Measurements from ENCODE around the gene PCDHA8. TPM values are rescaled to one million over a fixed set of nuclear protein-coding genes. Genes with fewer than 3 reads are reported as not detected.

The PCDHA8 gene
- total RNA-seq, 1 donor from 2014 or later: 2.9 TPM

DNA sequence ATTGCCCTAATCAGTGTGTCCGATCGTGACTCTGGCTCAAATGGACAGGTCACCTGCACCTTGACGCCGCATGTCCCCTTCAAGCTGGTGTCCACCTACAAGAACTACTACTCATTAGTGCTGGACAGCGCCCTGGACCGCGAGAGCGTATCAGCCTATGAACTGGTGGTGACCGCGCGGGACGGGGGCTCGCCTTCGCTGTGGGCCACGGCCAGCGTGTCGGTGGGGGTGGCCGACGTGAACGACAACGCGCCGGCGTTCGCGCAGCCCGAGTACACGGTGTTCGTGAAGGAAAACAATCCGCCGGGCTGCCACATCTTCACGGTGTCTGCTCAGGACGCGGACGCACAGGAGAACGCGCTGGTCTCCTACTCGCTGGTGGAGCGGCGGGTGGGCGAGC lies 42.4 kb downstream of the PCDHA8 start:
- no peak for DNase-seq (ENCODE audit: extremely low spot score, unreplicated experiment)
- H3K9me3 Mint-ChIP-seq: peaks cover 34% of the 10 kb centered on the region
- TF ChIP-seq, protein P1, sequence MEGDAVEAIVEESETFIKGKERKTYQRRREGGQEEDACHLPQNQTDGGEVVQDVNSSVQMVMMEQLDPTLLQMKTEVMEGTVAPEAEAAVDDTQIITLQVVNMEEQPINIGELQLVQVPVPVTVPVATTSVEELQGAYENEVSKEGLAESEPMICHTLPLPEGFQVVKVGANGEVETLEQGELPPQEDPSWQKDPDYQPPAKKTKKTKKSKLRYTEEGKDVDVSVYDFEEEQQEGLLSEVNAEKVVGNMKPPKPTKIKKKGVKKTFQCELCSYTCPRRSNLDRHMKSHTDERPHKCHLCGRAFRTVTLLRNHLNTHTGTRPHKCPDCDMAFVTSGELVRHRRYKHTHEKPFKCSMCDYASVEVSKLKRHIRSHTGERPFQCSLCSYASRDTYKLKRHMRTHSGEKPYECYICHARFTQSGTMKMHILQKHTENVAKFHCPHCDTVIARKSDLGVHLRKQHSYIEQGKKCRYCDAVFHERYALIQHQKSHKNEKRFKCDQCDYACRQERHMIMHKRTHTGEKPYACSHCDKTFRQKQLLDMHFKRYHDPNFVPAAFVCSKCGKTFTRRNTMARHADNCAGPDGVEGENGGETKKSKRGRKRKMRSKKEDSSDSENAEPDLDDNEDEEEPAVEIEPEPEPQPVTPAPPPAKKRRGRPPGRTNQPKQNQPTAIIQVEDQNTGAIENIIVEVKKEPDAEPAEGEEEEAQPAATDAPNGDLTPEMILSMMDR (conservative IDR thresholded peaks at IDR 0.05): no peak
- no peak overlapping the region for H3K4me3 Mint-ChIP-seq
- no peaks in the 10 kb centered on the region for H3K4me1 Mint-ChIP-seq (ENCODE audit: unreplicated experiment)
- no peaks in the 10 kb centered on the region for H3K27me3 Mint-ChIP-seq
- H3K27ac Mint-ChIP-seq: no peak overlapping the region
- peaks cover 47% of the 10 kb centered on the region for H3K36me3 Mint-ChIP-seq

DNA sequence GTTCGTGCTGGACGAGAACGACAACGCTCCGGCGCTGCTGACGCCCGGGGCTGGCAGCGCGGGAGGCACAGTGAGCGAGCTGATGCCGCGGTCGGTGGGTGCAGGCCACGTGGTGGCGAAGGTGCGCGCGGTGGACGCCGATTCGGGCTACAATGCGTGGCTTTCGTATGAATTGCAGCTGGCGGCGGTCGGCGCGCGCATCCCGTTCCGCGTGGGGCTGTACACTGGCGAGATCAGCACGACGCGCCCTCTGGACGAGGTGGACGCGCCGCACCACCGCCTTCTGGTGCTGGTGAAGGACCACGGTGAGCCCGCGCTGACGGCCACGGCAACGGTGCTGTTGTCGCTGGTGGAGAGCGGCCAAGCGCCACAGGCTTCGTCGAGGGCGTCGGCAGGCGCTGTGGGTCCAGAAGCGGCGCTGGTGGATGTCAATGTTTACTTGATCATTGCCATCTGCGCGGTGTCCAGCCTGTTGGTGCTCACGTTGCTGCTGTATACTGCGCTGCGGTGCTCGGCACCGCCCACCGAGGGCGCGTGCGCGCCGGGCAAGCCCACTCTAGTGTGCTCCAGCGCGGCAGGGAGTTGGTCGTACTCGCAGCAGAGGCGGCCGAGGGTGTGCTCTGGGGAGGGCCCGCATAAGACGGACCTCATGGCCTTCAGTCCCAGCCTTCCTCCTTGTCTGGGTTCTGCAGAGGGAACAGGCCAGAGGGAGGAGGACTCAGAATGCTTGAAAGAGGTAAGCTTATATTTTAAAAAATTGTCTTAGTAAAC lies 43.1 kb downstream of the PCDHA8 start:
- Mint-ChIP-seq H3K27me3 (no peaks in the 10 kb centered on the region), H3K36me3 (peaks cover 42% of the 10 kb centered on the region), H3K4me1 (ENCODE audit: unreplicated experiment) (no peaks in the 10 kb centered on the region), H3K4me3 (no peak overlapping the region), H3K9me3 (peaks cover 29% of the 10 kb centered on the region), H3K27ac (no peak overlapping the region)
- DNase-seq (ENCODE audit: extremely low spot score, unreplicated experiment): no peak
- TF ChIP-seq, protein P1 (conservative IDR thresholded peaks at IDR 0.05): no peak

Other genes starting within 250 kb of the PCDHA8 start
- gene CD14, start 208.0 kb upstream of the PCDHA8 start, total RNA-seq (ENCODE audit: low replicate concordance): 0.17 TPM in 1 of 2 replicates, not detected in the other
- gene TMCO6, start 201.7 kb upstream of the PCDHA8 start, total RNA-seq (ENCODE audit: low replicate concordance): 26.2 and 29.4 TPM in 2 replicates
- gene NDUFA2, start 193.6 kb upstream of the PCDHA8 start, total RNA-seq (ENCODE audit: low replicate concordance): 65.0 and 66.4 TPM in 2 replicates
- 81.9 and 100 TPM in 2 replicates for gene IK, start 193.4 kb upstream of the PCDHA8 start, total RNA-seq (ENCODE audit: low replicate concordance)
- 29.4 and 32.4 TPM in 2 replicates for gene WDR55, start 176.3 kb upstream of the PCDHA8 start, total RNA-seq (ENCODE audit: low replicate concordance)
- 1.6 and 2.6 TPM in 2 replicates for gene DND1, start 167.6 kb upstream of the PCDHA8 start, total RNA-seq (ENCODE audit: low replicate concordance)
- gene HARS1, start 149.8 kb upstream of the PCDHA8 start, total RNA-seq (ENCODE audit: low replicate concordance): 55.3 and 67.7 TPM in 2 replicates
- gene HARS2, start 149.7 kb upstream of the PCDHA8 start, total RNA-seq (ENCODE audit: low replicate concordance): 35.3 and 39.3 TPM in 2 replicates
- gene ZMAT2, start 140.7 kb upstream of the PCDHA8 start, total RNA-seq (ENCODE audit: low replicate concordance): 57.4 and 59.0 TPM in 2 replicates
- 0.45 TPM in 1 of 2 replicates, not detected in the other for gene PCDHA1, start 55.0 kb upstream of the PCDHA8 start, total RNA-seq (ENCODE audit: low replicate concordance)
- 1.0 and 3.3 TPM in 2 replicates for gene PCDHA2, start 46.3 kb upstream of the PCDHA8 start, total RNA-seq (ENCODE audit: low replicate concordance)
- gene PCDHA3, start 40.1 kb upstream of the PCDHA8 start, total RNA-seq (ENCODE audit: low replicate concordance): 0.24 and 2.6 TPM in 2 replicates
- 10.7 and 17.7 TPM in 2 replicates for gene PCDHA4, start 34.1 kb upstream of the PCDHA8 start, total RNA-seq (ENCODE audit: low replicate concordance)
- gene PCDHA5, start 19.6 kb upstream of the PCDHA8 start, total RNA-seq (ENCODE audit: low replicate concordance): 0.97 and 2.1 TPM in 2 replicates
- 9.3 and 9.6 TPM in 2 replicates for gene PCDHA6, start 13.2 kb upstream of the PCDHA8 start, total RNA-seq (ENCODE audit: low replicate concordance)
- 2.5 and 6.9 TPM in 2 replicates for gene PCDHA7, start 6.9 kb upstream of the PCDHA8 start, total RNA-seq (ENCODE audit: low replicate concordance)
- gene PCDHA9, start 7.2 kb downstream of the PCDHA8 start, total RNA-seq (ENCODE audit: low replicate concordance): 1.5 and 2.5 TPM in 2 replicates
- gene PCDHA10, start 14.7 kb downstream of the PCDHA8 start, total RNA-seq (ENCODE audit: low replicate concordance): 9.9 and 20.3 TPM in 2 replicates
- 5.2 and 8.1 TPM in 2 replicates for gene PCDHA11, start 27.8 kb downstream of the PCDHA8 start, total RNA-seq (ENCODE audit: low replicate concordance)
- 10.2 and 27.3 TPM in 2 replicates for gene PCDHA12, start 34.1 kb downstream of the PCDHA8 start, total RNA-seq (ENCODE audit: low replicate concordance)
- gene PCDHA13, start 40.9 kb downstream of the PCDHA8 start, total RNA-seq (ENCODE audit: low replicate concordance): 2.6 and 5.1 TPM in 2 replicates
- gene PCDHAC1, start 85.1 kb downstream of the PCDHA8 start, total RNA-seq (ENCODE audit: low replicate concordance): 6.7 and 9.2 TPM in 2 replicates
- 2.7 and 3.5 TPM in 2 replicates for gene PCDHAC2, start 125.3 kb downstream of the PCDHA8 start, total RNA-seq (ENCODE audit: low replicate concordance)
- gene PCDHB1, start 210.2 kb downstream of the PCDHA8 start, total RNA-seq (ENCODE audit: low replicate concordance): 0.05 and 0.24 TPM in 2 replicates

Data from type B pancreatic cell (in vitro differentiated cells).